WI38 (cell line): ENCODE results near the gene SNPH.

Experiments used
- H3K4me3 ChIP-seq: 2 replicates; pipeline ENCODE4 v1.5.1; 2011; ENCODE audit warnings: low read depth, mild to moderate bottlenecking, control low read depth, low read length
- TF ChIP-seq, protein P1 (sequence below): IDR thresholded peaks from 2 replicates; pipeline ENCODE4 v1.5.1; 2012; ENCODE audit warnings: low read depth, mild to moderate bottlenecking, control low read depth, low read length

The SNPH gene

DNA sequence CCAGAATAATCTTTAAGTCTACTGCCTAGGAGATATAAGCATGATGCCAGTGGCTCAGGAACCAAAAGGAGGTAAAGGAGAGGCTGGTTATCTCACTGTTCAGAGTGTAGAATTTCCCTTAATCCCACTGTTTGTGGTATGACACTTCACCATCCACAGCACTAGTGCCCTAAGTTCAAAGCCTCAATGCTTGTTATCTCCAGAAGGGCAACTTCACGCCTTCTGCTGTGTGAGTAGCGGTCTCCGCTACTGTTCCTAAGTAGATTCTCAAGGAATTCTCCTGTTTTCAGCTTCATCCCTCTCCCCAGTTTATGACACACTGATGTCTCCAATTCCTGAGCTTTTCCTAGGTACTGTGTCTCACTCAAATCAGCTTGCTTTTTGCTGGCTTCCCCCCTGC is 13.7 kb upstream of the SNPH start:
- TF ChIP-seq, protein P1, sequence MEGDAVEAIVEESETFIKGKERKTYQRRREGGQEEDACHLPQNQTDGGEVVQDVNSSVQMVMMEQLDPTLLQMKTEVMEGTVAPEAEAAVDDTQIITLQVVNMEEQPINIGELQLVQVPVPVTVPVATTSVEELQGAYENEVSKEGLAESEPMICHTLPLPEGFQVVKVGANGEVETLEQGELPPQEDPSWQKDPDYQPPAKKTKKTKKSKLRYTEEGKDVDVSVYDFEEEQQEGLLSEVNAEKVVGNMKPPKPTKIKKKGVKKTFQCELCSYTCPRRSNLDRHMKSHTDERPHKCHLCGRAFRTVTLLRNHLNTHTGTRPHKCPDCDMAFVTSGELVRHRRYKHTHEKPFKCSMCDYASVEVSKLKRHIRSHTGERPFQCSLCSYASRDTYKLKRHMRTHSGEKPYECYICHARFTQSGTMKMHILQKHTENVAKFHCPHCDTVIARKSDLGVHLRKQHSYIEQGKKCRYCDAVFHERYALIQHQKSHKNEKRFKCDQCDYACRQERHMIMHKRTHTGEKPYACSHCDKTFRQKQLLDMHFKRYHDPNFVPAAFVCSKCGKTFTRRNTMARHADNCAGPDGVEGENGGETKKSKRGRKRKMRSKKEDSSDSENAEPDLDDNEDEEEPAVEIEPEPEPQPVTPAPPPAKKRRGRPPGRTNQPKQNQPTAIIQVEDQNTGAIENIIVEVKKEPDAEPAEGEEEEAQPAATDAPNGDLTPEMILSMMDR = no peak
- no peak overlapping the region for H3K4me3 ChIP-seq

DNA sequence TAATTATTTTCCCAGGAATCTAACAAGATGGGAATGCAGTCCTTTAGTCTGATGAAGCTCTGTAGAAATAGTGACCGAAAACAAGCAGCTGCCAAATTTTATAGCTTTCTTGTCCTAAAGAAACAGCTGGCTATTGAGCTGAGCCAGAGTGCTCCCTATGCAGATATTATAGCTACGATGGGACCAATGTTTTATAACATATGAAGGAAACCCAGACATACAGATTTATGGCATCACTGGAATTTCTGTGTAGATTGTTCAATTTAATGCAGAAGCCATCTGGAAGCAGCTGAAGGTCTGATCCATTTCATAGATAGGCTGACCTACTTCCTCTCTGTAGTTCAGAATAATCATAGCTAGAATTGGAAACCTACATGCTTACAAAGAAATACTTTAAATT is 11.8 kb upstream of the SNPH start:
- no peak overlapping the region for H3K4me3 ChIP-seq
- TF ChIP-seq, protein P1 = no peak

DNA sequence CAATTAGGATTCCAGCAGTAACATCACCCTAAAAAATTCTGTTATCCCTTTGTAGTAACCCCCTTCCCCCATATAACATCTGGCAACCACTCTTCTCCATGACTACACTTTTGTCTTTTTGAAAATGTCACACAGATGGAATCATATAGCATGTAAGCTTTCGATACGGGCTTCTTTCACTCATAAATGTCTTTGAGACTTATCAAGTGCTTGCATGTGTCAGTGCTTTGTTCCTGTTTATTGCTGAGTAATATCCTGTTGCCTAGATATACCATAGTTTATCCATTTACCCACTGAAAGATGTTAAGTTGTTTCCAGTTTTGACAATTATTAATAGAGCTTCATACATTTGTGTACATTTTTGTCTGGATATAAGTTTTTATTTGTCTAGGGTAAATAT is 10.4 kb upstream of the SNPH start:
- no peak overlapping the region for H3K4me3 ChIP-seq
- TF ChIP-seq, protein P1 = no peak

DNA sequence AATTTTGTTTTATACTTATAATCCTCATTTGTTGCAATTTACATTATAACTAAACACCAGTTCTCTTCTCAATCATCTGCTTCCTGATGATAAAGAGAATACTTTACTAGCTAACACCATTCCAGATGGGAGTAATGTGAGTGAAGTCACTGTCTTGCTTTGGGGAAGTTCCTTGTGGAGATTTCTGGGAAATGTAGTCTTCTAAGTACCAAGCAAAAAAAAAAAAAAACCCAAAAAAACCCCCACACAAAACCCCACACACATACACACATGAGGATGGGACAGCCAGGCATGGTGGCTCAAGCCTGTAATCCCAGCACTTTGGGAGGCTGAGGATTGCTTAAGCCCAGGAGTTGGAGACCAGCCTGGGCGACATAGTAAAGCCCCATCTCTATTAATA is 2.2 kb upstream of the SNPH start:
- TF ChIP-seq, protein P1 = no peak
- H3K4me3 ChIP-seq = no peak overlapping the region

DNA sequence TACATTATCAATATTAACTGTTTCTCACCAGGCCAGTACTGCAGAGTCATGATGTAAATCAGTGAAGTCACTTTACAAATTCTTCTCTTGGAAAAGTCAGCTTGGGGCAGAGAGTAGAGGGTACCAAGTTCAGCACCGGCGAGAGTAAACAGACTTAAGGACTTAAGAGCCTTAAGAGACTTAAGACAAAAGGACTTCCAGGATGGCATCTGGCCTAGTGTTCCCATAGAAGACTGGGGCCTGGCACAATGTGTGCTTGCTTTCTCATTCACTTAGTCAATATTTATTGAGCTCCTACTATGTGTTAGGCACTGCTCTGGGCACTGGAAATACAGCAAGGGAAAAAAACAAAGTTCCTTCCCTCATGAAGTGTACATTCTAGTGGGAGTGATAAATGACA is 1.4 kb upstream of the SNPH start:
- TF ChIP-seq, protein P1 = no peak
- no peak overlapping the region for H3K4me3 ChIP-seq

DNA sequence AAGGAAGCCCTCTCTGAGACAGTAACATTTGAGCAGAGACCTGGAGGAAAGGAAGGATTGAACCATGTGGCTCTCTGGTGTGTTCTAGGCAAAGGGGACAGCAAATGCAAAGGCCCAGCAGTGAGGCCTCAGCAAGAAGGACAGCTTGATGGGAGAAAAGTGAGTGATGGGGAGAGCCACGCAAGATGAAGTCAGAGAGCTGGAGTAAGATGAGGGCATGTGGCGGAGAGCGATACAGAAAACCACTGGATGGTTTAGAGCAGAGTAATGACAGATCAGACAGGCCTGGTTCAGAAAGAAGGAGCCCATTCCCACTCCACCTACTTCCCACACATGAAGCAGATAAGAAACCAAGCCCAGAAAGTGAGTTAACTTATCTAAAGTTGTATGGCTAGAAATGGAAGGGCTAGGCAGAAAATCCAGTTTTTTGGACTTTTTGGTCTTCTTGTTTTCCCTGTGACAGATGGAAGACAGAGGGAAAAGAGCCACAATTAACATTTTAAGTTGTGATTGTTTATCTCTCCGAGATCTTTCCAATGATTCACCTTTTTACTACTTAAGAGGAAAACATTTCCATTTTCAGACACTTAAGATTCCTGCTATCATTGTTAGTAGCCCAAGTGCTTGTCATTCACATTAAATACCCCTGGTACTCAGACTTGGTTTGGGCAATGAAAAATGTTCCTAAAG is 723 bp upstream of the SNPH start:
- peak overlapping the region; percentile 76 for H3K4me3 ChIP-seq
- TF ChIP-seq, protein P1 = no peak

DNA sequence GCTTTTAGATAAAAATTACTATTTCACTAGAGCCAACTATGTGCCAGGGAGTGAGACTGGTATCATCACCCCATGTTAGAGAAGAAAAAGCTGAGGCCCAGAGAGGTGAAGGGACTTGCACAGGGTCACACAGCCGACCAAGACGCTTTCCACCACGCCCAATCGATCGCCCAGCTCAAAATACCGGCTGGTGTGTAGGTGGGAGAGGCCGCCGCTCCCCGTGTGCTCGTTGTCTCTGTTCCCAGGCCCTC is 253 bp upstream of the SNPH start:
- TF ChIP-seq, protein P1 = no peak
- H3K4me3 ChIP-seq = peak overlapping the region; percentile 76
